Common myeloid progenitor, CD34-positive (primary cell): Measurements from ENCODE around the gene GSG1L.

Experiments
- CTCF ChIA-PET: fragments of 350-600 bp; sonication (Branson Sonifier 250); formaldehyde crosslinking; loops from one replicate; lab custom pipeline; 2021; ENCODE audit warnings: antibody characterized with exemption; lab: Charles Lee
- POLR2A ChIA-PET: fragments of 350-600 bp; sonication (Branson Sonifier 250); formaldehyde crosslinking; loops from one replicate; lab custom pipeline; 2021; ENCODE audit warnings: antibody characterized with exemption; lab: Charles Lee
- DNase-seq, 3 donors: peaks; one replicate each; pipeline versions ENCODE4 v3.0.0 to v3.0.0-alpha.2; 2013
- H3K27ac ChIP-seq, 2 experiments: 1 replicate in 1 of 2; 2 replicates in 1 of 2; pipeline ENCODE4 v1.7.0; 2013; ENCODE audit warnings: inconsistent platforms in 2 of 2, low read length in 2 of 2, mild to moderate bottlenecking in 2 of 2, low read depth in 1 of 2, moderate library complexity in 1 of 2; ENCODE audit not compliant: severe bottlenecking in 2 of 2, insufficient read depth in 1 of 2, poor library complexity in 1 of 2
- H3K27me3 ChIP-seq, 5 experiments: replicated peaks in 2 of 5; 1 replicate in 3 of 5; 2 replicates in 2 of 5; pipeline versions ENCODE4 v1.6.1 to v1.7.0; 2013; ENCODE audit warnings: low read length in 4 of 5, mild to moderate bottlenecking in 2 of 5, moderate library complexity in 2 of 5, inconsistent platforms in 1 of 5; ENCODE audit not compliant: insufficient read depth in 5 of 5, control insufficient read depth in 4 of 5
- H3K36me3 ChIP-seq, 4 experiments: 1 replicate in 2 of 4; 2 replicates in 2 of 4; pipeline versions ENCODE4 v1.6.1 to v1.7.0; 2013; ENCODE audit warnings: low read length in 3 of 4, control low read depth in 1 of 4, mild to moderate bottlenecking in 1 of 4; ENCODE audit not compliant: control insufficient read depth in 4 of 4, insufficient read depth in 4 of 4
- H3K4me1 ChIP-seq, 4 experiments: 1 replicate in 3 of 4; 2 replicates in 1 of 4; pipeline versions ENCODE4 v1.6.1 to v1.7.1; 2013; ENCODE audit warnings: low read length in 3 of 4, mild to moderate bottlenecking in 3 of 4, control low read depth in 1 of 4, inconsistent platforms in 1 of 4, moderate library complexity in 1 of 4; ENCODE audit not compliant: control insufficient read depth in 4 of 4, insufficient read depth in 4 of 4; ENCODE audit errors: control extremely low read depth in 1 of 4
- H3K4me3 ChIP-seq, 7 experiments: 1 replicate in 4 of 7; 2 replicates in 3 of 7; pipeline versions ENCODE4 v1.5.1 to v1.7.0; 2013; ENCODE audit warnings: mild to moderate bottlenecking in 7 of 7, low read length in 6 of 7, moderate library complexity in 6 of 7, inconsistent platforms in 2 of 7, low read depth in 2 of 7, control low read depth in 1 of 7; ENCODE audit not compliant: insufficient read depth in 4 of 7, control insufficient read depth in 1 of 7; ENCODE audit errors: extremely low read depth in 1 of 7
- H3K9me3 ChIP-seq, 5 experiments: 1 replicate in 4 of 5; 2 replicates in 1 of 5; pipeline versions ENCODE4 v1.6.1 to v1.7.1; 2013; ENCODE audit warnings: low read length in 4 of 5, mild to moderate bottlenecking in 2 of 5, inconsistent platforms in 1 of 5, low read depth in 1 of 5, moderate library complexity in 1 of 5; ENCODE audit not compliant: control insufficient read depth in 4 of 5, insufficient read depth in 2 of 5; ENCODE audit errors: control extremely low read depth in 1 of 5
- WGBS: methylation state at CpG from one replicate; pipeline ENCODE4 v1.1.5; 2013; ENCODE audit not compliant: insufficient coverage; 5-methylcytosine and 5-hydroxymethylcytosine counted together

Gene GSG1L

DNA sequence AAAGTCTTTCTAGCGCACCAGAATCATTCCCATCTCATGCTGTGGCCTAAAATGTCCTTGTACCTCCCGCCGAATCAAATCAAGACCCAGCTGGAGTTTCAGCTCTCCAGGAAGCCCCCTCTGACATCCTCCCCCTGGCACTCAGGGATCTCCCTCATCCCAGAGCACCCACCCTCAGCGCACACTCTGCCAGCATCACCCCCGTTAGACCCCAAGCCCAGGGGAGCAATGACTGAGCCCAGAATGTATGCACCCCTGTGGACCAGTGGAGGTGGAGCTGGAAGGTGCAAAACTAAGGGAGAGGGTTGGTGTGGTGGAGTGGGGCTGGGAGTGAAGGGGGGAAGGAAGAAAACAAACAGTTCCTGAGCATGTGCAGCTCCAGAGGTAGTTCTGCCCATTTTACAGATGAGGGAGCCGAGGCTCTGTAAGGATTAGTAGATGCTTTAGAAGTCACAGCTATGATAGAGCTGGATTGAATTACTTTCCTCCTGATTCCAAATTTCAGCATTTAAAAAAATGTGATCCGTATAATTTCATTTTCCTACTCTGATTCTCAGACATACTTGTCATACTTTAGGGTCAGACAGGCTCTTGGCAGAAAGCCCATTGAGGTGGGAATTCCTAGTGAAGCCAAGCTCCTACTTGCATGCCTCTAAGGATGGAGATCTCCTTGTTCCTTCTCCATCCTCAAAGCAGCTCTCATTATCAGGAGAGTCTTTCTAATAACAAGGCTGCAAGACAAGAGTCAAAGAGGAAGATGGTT, 270.8 kb downstream of the GSG1L start:
- CTCF ChIA-PET: no interaction called here
- 93% methylated on average over 5 of the region's 7 CpGs for WGBS
- DNase-seq: no peak
- Histone ChIP-seq H3K4me3 (no peak overlapping the region), H3K27ac (no peak overlapping the region), H3K4me1 (no peaks in the 10 kb centered on the region), H3K9me3 (no peaks in the 10 kb centered on the region), H3K27me3 (no peaks in the 10 kb centered on the region), H3K36me3 (no peaks in the 10 kb centered on the region)
- POLR2A ChIA-PET: no interaction called here

GRCh38 chr16:27791404-27791719, 272.2 kb downstream of the GSG1L start:
- no peak overlapping the region for H3K4me3 ChIP-seq
- ChIA-PET POLR2A (no interaction called here), CTCF (no interaction called here)
- WGBS: 46% methylated on average over 3 of the region's 6 CpGs
- no peak for DNase-seq
- no peaks in the 10 kb centered on the region for H3K4me1 ChIP-seq
- H3K36me3 ChIP-seq: no peaks in the 10 kb centered on the region
- no peaks in the 10 kb centered on the region for H3K9me3 ChIP-seq
- H3K27ac ChIP-seq: no peak overlapping the region
- H3K27me3 ChIP-seq: no peaks in the 10 kb centered on the region

GRCh38 chr16:27790546-27791403, 272.7 kb downstream of the GSG1L start:
- H3K36me3 ChIP-seq: no peaks in the 10 kb centered on the region
- no peak for DNase-seq
- no peaks in the 10 kb centered on the region for H3K27me3 ChIP-seq
- H3K9me3 ChIP-seq: no peaks in the 10 kb centered on the region
- no peak overlapping the region for H3K4me3 ChIP-seq
- no peak overlapping the region for H3K27ac ChIP-seq
- H3K4me1 ChIP-seq: no peaks in the 10 kb centered on the region
- ChIA-PET POLR2A (no interaction called here), CTCF (no interaction called here)
- 97% methylated on average over 10 of the region's 12 CpGs for WGBS

DNA sequence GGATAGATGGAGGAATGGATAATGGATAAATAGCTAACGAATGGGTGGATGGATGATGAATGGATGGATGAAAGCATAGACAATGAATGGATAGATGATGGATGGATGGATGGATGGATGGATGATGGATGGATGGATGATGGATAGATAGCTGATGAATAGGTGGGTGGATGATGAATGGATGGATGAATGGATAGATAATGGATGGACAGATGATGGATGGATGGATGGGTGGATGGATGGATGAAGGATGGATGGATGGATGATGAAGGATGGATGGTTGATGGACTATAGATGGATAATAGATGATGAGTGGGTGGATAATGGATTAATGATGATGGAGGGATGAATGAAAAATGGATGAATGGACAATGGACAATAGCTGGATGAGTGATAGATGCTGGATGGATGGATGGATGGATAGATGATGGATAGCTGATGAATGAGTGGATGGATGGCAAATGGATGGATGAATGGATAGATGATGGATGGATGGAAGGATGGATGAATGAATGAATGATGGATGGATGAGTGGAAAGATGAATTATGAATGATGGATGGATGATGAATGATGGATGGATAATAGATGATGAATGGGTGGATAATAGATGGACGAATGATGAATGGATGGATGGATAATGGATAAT, 273.8 kb downstream of the GSG1L start:
- Histone ChIP-seq H3K9me3 (no peaks in the 10 kb centered on the region), H3K27me3 (no peaks in the 10 kb centered on the region), H3K4me3 (no peak overlapping the region), H3K4me1 (no peaks in the 10 kb centered on the region), H3K36me3 (no peaks in the 10 kb centered on the region), H3K27ac (no peak overlapping the region)
- DNase-seq: no peak
- 92% methylated on average over 2 of the region's 2 CpGs for WGBS
- CTCF ChIA-PET: no interaction called here
- POLR2A ChIA-PET: no interaction called here

GRCh38 chr16:27789150-27789549, 274.4 kb downstream of the GSG1L start:
- no peak for DNase-seq
- no peaks in the 10 kb centered on the region for H3K9me3 ChIP-seq
- POLR2A ChIA-PET: no interaction called here
- no peaks in the 10 kb centered on the region for H3K4me1 ChIP-seq
- H3K27me3 ChIP-seq: no peaks in the 10 kb centered on the region
- H3K36me3 ChIP-seq: no peaks in the 10 kb centered on the region
- H3K4me3 ChIP-seq: no peak overlapping the region
- no peak overlapping the region for H3K27ac ChIP-seq
- WGBS: 94% methylated on average over 1 of the region's 1 CpG
- CTCF ChIA-PET: no interaction called here

GRCh38 chr16:27787665-27788064, 275.8 kb downstream of the GSG1L start:
- POLR2A ChIA-PET: no interaction called here
- no peak overlapping the region for H3K4me3 ChIP-seq
- H3K27me3 ChIP-seq: no peaks in the 10 kb centered on the region
- H3K27ac ChIP-seq: no peak overlapping the region
- H3K9me3 ChIP-seq: no peaks in the 10 kb centered on the region
- WGBS: 100% methylated on average over 5 of the region's 6 CpGs
- CTCF ChIA-PET: no interaction called here
- H3K36me3 ChIP-seq: no peaks in the 10 kb centered on the region
- no peaks in the 10 kb centered on the region for H3K4me1 ChIP-seq
- no peak for DNase-seq
